SKM-1 treated with dmso at 0.1 percent for 144 hours (cell line): Measurements from ENCODE around the gene PTPRCAP.
A peak's percentile ranks its signal among the peaks of the same experiment; 100 is the strongest.
"Not testable (repeated sequence)": the region's sequence is repeated elsewhere in the genome, so short reads cannot be mapped to it uniquely, and the experiment has no call there.

Source experiments
- DNase-seq: peaks from one replicate; lab custom pipeline; 2025; ENCODE audit not compliant: unreplicated experiment; lab: John Stamatoyannopoulos, UW

Gene PTPRCAP

DNA sequence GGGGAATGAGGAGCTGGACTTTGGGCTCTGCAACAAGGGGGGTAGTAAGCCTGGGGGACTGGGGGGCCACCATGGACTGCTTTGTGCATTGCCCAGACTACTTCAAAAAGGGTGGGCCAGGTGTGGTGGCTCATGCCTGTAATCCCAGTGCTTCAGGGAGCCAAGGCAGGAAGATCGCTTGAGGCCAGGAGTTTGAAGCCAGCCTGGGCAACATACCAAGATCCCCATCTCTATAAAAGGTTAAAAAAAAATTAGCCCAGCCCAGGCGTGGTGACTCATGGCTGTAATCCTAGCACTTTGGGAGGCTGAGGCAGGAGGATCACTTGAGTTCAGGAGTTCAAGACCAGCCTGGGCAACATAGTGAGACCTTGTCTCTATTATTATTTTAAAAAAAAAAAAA is 28.0 kb upstream of the PTPRCAP start:
- DNase-seq = not testable (repeated sequence)

DNA sequence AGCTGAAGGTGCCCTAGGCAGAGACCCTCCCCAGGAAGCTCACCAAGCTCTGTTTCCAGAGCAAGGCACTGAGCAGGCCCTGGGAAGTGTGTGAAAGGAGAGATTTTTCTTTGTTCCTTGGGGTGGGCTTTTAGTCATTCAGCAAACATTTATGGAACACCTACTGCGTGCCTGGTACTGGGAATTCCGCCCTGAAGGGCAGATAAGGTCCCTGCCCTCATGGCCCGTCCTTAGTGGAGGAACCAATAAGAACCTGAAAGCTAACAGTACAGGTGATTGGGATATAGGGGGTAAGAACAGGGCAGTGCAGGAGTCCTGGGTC is 27.7 kb upstream of the PTPRCAP start:
- no peak for DNase-seq

DNA sequence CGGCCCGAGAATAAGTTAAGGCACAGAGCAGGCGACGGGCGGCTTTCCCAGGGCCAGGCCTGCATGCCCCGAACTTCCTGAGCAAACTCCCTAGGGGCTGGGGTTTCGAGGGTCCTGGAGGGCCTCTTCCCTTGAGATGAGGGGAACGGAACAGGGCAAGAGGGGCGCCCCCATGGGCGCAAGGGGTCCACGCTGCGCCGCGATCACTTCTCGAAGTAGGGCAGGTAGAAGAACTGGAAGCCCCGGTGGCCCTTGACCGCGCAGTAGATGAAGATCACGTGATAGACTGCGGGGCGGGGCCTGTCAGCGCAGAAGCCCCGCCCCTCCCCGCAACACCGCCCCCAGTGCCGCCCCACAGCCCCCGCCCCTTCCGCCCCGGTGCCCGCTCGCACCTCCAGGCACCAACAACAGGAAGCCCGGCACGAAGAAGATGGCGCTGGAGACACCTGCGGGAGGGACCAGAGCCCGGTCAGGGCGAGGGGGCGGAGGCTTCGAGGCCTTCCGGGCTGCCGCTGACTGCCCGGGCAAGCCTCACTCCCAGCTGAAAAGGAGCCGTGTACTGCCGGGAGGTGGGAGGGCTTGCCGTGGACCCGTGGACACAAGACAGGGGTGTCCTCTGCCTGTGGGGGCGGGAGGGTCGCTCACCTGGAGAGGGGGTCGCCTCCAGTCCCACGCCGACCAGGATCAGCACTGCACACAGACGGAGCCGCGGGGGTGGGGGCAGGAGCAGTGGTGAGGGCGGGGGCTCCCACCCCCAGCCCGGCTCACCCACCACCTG is 27.1 kb upstream of the PTPRCAP start:
- DNase-seq = peak; percentile 90

- peak; percentile 42 for DNase-seq
Observed at GRCh38 chr11:67463680-67464410, 26.4 kb upstream of the PTPRCAP start.

- DNase-seq = no peak
Observed at GRCh38 chr11:67463186-67463585, 25.7 kb upstream of the PTPRCAP start.

DNA sequence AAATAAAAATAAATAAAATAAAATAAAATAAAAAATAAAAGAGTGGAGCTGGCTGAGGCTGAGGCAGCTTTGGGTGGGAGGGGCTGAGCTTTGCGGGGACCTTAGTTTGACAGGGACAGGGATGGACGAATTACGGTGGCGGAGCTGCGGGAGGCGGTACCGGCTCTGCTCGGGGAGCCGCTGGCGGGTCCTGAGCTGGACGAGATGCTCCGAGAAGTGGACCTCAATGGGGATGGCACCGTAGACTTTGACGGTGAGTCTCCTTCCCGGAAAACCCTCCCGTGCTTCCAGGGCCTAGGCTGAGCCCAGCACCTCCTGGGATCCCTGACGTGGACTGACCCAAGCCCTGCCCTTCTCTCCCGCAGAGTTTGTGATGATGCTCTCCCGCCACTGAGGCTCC is 20.8 kb upstream of the PTPRCAP start:
- DNase-seq = no peak

DNA sequence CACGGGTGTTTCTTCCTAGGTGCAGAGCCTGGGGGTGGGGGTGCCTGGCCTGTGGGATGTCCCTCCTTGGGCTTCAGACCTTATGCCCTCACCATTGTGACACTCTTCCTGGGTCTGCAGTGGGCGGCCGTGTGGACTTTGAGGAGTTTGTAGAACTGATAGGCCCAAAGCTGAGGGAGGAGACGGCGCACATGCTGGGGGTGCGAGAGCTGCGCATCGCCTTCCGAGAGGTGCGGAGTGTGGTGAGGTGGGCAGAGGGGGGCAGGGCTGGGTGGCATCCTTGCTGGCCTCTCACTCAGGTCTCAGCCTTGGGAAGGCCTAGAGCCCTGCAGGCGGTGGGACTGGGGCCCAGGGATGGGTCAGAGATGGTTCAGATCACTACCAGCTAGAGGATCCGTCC is 20.0 kb upstream of the PTPRCAP start:
- DNase-seq = no peak

DNA sequence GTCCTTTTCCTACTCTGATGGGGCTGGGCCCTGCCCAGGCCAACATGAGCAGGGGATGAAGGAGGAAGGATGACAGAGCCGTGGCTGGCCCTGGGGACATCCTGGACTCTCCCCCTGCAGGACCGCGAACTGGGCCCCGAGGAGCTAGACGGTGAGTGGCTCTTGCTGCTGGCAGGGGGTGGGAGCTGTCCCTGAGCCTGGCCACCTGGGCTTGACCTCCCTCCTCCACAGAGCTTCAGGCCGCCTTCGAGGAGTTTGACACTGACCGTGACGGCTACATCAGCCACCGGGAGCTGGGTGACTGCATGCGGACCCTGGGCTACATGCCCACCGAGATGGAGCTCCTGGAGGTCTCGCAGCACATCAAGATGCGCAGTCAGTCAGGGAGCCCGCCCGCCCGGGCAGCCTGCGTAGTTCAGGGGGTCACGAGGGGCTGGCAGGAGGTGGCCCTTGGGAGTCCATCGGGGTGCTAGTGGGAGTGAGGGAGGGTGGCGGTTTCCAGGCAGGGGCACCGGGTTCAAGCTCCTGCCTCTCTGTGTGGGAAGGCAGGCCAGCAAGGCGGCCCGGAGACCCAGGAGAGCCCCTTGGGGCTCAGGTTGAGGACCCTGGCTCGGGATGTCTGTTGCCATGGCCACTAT is 18.7 kb upstream of the PTPRCAP start:
- DNase-seq = no peak

GRCh38 chr11:67455054-67455453 is 17.6 kb upstream of the PTPRCAP start, which contains the start of gene CABP4:
TSS of gene CABP4 (plus strand) at chr11:67455354. CDS start at chr11:67455424, 70 bp downstream.
- DNase-seq = no peak

DNA sequence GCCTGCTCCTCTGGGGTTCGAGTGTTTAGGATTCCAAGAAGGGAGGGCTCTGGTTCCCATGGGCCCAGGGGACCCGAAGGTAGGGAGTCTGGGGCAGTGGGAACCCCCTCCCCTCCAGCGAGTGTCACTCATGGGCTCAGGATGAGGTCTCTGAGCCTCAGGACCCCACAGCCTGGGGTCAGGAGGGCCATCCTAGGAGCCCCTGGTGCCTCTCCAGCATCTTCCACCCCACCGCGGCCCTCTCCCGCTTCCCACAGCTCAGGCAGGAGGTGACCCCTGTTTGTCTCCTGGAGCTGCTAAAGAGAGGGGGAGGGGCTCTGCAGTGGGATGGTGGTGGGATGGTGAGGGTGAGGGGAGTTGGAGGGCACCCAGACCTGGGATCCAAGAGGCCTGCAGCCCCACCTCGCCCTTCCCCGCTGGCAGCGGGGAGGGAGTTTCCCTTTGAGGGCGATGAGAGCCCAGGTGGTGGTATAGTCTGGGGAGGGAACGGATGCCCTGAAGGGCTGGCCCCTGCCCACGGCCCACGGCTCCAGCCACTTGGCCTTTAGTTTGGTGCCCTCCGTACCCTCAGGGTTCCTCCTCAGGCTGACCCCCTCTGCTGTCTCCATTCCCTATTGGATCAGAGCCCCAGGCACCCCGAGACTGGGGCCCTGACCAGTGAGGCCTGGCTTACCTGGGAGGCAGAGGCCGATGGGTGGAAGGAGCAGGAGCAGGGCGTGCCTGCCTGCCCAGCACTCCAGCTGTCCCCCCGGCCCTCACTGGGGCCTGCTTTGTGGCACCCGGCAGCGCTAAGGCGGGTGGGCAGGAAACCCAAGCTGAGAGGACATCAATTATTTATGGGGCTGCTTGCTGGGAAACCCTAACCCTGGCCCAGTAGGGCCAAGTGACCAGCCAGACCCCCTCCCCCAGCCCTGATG is 16.6 kb upstream of the PTPRCAP start:
- no peak for DNase-seq

- DNase-seq = no peak
Observed at GRCh38 chr11:67452141-67452952, 14.9 kb upstream of the PTPRCAP start, which contains the start of gene GPR152. TSS of gene GPR152 (minus strand) at chr11:67452729. CDS start at chr11:67452724, 5 bp downstream.

DNA sequence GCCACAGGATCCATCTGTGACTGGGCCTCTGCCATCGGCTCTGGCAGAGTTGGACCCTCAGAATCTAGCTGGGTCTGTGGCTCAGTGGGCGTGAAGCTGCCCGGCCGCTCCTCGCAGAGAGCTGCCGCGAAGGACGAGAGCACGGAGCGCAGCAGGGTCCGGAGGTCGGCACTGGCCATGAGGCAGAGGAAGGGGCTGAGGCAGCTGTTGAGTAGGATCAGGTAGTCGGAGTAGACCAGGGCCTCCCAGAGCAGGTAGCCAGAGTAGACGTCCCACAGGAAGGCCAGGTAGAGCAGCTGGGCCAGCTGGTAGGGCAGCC is 14.1 kb upstream of the PTPRCAP start:
- no peak for DNase-seq

- no peak for DNase-seq
Observed at GRCh38 chr11:67450796-67451657, 13.5 kb upstream of the PTPRCAP start.

DNA sequence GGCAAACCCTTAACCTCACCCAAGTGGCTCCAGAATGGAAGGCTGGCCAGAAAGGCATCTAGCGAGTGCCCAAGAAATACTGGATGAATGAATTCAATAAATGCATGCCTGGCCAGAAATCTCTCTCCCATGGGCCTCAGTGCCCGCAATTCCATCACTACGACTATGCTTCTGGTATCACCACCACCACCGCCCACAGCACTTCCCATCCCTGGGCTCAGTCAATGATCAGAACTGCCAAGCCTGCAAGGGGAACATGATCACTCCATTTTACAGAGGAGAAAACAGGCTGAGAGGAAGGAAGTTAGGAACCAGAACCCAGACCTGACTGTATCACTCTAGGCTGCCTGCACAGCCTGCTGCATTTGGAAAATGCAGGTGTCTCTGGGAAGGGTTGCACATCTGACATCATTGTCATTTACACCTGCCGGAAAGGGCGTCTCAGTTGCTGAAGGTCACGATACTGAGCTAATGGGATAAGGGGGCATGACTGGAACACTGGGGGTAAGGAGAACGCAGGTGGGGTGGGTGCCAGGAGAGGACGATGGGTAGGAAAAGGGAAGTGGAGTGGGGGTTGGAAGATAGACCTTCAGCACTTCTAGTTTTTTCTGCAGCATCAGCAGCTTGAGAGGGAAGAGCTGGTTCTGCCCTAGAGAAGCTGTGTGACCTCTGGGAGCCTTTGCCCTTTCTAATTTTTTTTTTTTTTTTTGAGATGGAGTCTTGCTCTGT is 11.8 kb upstream of the PTPRCAP start:
- peak; percentile 22 for DNase-seq

DNA sequence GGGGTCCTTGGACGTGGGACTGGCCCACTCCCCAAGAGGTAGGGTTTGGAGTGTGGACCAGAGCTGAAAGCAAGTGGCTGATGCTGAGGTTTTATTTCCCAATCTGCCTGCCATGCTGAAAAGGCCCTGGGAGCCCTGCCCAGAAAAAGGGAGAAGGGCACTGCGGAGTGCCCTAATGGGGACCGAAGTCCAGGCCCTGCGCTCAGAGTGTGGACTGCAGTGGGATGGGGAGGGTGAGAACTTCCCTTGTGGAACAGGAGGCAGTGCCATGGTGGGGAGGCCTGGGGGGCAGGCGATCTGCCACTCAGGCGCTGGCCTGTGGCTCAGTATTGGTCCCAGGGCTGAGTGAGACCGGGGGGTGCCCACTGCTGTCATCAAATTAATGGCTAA is 10.7 kb upstream of the PTPRCAP start:
- DNase-seq = no peak

GRCh38 chr11:67445515-67445914 is 8.0 kb upstream of the PTPRCAP start:
- no peak for DNase-seq

GRCh38 chr11:67442504-67443404 is 5.3 kb upstream of the PTPRCAP start:
- DNase-seq = no peak
